Omental fat pad (tissue), 4 donors: ENCODE measurements around the gene AREG. TPM values are rescaled to one million over a fixed set of nuclear protein-coding genes. Genes with fewer than 3 reads are reported as not detected.

Source experiments
- ATAC-seq: fragments of 150-250 bp; one replicate; pipeline ENCODE4 v1.9.1; 2016; ENCODE audit warnings: mild to moderate bottlenecking, moderate library complexity; ENCODE audit not compliant: low FRiP score
- DNase-seq: peaks from one replicate; pipeline ENCODE4 v3.0.0-alpha.2; 2019; ENCODE audit warnings: low spot score
- total RNA-seq, 4 donors: library from RNA; depleted of rRNA; stranded (reverse); fragments of >200 nt; gene quantifications; one replicate each; pipeline ENCODE4 v1.1.0, GENCODE V29; 2016
- TF ChIP-seq, protein P1 (sequence below), 3 donors: fragments of 450-650 bp; IDR thresholded peaks; one replicate each; pipeline ENCODE4 v1.5.1; 2016 to 2017; ENCODE audit warnings: antibody characterized with exemption in 3 of 3, mild to moderate bottlenecking in 3 of 3, moderate library complexity in 2 of 3

AREG gene
- total RNA-seq, 4 donors from 2014 or later = 31.2 to 202 (median 43.7) TPM

DNA sequence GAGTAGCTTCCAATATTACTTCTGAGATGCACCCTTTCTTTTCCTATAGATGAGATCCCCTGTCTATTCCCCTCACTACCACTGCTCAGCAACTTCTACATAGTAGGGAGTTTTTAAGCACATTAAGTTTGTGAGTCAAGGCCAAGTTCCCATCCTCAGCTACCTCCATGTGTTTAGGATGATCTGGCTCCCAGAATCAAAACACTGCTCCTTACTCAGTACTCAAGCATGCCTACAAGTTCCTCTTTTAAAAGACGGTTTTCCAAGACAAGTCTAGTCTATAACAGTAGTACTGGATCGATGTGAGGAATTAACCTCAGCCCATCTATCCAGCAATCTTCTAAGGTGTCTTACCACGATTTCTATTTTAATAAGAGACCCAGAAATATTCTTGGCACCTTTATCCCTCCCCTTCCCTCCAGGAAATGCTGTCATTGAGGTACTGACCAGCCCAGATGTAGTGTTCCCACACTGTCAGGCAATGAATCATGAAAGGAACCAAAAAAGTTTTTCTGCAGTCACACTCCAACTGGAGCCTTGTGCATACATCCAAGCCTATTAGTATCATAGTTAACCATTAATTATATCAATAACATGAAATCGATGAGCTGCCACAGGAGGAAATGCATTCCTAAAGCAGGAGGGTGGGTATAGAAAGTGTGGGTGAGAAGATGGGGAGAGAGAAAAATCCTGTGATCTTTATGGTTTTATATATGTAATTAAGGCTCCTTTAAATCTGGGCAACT is 29.6 kb downstream of the AREG start:
- DNase-seq (no peak), ATAC-seq (no peak)
- TF ChIP-seq, protein P1, sequence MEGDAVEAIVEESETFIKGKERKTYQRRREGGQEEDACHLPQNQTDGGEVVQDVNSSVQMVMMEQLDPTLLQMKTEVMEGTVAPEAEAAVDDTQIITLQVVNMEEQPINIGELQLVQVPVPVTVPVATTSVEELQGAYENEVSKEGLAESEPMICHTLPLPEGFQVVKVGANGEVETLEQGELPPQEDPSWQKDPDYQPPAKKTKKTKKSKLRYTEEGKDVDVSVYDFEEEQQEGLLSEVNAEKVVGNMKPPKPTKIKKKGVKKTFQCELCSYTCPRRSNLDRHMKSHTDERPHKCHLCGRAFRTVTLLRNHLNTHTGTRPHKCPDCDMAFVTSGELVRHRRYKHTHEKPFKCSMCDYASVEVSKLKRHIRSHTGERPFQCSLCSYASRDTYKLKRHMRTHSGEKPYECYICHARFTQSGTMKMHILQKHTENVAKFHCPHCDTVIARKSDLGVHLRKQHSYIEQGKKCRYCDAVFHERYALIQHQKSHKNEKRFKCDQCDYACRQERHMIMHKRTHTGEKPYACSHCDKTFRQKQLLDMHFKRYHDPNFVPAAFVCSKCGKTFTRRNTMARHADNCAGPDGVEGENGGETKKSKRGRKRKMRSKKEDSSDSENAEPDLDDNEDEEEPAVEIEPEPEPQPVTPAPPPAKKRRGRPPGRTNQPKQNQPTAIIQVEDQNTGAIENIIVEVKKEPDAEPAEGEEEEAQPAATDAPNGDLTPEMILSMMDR (IDR thresholded peaks at IDR 0.05) = no peak

DNA sequence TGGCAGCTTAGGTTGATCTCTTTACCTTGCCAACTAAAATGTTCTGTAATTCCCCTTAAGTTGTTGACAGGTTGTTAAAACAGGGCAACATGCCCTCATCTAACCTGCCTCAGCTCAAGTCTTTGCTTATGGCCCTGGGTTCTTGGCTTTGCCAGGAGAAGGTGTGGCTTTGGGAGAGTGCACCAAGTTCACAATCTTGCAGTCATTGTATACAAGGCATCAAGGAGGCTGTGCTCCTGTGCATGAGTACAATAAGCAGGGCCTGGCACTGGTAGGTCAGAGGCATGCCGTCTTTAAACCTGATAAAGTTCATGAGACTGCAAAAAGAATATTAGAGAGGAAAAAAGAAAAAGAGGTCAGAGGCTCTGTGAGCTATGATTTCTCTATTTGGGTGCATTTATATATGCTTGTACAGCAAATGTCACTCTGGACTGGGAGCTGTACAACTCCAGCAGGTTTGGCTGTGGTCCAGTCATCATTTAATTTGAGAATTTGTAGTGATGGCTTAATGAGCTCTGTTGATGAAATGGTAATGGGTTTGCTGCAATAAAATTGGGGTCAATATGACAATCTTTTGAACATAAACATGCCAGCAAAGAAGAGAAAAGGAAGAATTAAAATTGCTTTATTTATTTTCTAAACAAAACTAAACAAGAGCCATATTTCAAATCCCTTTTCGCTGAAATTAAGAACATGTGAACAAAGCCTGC is 30.3 kb downstream of the AREG start:
- DNase-seq (no peak), ATAC-seq (no peak)
- TF ChIP-seq, protein P1 (IDR thresholded peaks at IDR 0.05) = no peak

DNA sequence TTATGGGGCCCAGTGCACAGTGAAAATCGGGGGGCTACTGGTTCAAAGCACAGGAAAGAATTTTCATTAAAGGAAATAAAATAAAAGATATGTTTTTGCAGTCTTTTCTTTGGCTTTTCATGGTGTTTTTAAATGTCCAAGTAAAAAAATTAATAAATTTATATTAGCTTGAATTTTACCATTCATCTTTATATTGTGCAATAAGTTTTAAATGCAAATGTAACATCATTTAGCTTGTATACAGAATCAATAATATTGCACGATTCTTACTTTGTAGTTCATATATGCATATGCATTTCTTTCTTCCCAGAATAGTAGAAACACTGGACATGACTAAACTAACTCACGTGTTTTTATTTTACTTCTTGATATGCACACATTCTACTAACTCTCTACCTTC is 31.0 kb downstream of the AREG start:
- ATAC-seq (no peak), DNase-seq (no peak)
- TF ChIP-seq, protein P1 (IDR thresholded peaks at IDR 0.05) = no peak

DNA sequence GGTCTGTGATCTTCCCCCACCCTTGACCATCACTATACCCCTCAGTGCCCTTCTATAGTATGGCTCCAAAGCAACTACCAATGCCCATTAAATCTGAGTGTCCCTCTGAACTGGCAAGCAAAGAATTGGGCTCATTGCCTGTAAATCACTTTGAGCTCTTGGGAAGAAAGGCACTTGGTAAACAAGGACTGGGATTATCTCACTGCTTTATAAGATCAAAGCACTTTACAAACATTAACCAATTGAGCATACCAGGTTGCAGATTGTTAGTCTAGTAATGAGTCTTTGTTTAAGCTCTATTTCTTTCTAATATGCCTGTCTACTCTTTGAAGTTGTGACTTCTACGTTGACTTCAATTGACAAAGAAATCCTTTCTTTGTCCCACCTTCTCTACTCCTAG is 34.1 kb downstream of the AREG start:
- no peak for ATAC-seq
- DNase-seq = no peak
- TF ChIP-seq, protein P1 (IDR thresholded peaks at IDR 0.05) = no peak

DNA sequence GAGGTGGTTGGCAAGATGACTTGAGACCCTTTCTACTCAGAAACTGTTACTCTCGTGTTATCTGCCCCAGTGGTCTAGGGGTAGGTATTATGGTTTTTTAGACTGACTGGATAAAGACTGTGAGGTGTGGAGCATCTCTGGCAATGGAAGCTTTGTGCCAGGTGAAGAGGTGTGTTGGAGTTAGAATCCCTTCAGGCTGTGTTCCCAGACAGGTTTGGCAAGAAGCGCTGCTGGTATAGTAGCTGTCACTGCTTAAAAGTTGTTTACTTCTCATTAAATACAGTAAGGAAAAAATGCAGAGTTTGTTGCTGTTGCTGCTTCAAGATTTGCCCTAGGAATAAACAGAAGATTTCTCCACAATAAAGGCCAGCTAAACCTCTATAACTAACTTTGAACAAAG is 35.3 kb downstream of the AREG start:
- DNase-seq (no peak), ATAC-seq (no peak)
- TF ChIP-seq, protein P1 (IDR thresholded peaks at IDR 0.05) = no peak

DNA sequence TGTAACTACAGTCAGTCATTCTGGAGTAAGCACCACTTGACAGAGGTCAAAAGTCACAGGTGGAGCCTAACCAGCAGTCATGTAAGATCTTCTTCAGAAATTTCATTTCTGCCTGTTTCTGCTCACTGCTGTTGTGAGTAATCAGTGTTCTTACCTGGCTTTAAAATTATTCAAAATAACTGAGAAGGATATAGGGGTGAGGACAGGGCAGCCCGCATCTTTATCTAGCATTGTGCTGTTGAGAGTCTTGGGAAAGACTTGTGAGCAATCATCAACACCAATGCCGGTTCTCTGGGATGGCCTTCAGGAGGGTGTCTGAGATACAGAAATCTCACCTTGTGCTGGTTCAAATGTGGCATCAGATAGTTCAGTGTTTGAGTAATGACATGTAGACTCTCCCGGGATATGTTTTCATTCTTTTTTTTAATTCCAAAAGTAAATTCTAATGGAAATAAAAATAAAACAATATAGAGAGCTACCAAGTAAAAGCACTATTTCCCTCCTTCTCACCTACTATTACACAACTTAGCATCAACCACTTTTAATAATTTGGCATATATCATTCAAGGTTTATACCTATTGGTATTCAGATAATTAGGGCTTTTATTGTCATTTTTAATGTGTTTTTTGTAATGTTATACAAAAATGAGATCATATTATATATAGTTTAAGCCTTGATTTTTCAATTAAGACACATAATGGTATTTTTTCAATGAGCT is 37.1 kb downstream of the AREG start:
- TF ChIP-seq, protein P1 (IDR thresholded peaks at IDR 0.05) = no peak
- no peak for DNase-seq
- no peak for ATAC-seq
